22Rv1 (cell line): ENCODE results near the gene CLINT1.

Experiments
- H3K27ac ChIP-seq: fragments of 450-650 bp; 2 replicates; pipeline ENCODE4 v1.5.1; 2017
- CTCF ChIP-seq: fragments of 450-650 bp; IDR thresholded peaks from 2 replicates; pipeline ENCODE4 v1.5.1; 2017; ENCODE audit warnings: mild to moderate bottlenecking
- ZFX ChIP-seq: fragments of 450-650 bp; IDR thresholded peaks from 2 replicates; pipeline ENCODE4 v1.6.1; 2017; ENCODE audit warnings: antibody characterized with exemption, borderline replicate concordance

Gene CLINT1

GRCh38 chr5:157827423-157827822 is 31.5 kb downstream of the CLINT1 start:
- no peak overlapping the region for H3K27ac ChIP-seq
- TF ChIP-seq CTCF (no peak), ZFX (no peak)

GRCh38 chr5:157823655-157824054 is 35.3 kb downstream of the CLINT1 start:
- no peak overlapping the region for H3K27ac ChIP-seq
- TF ChIP-seq ZFX, result no peak
- no peak for TF ChIP-seq CTCF

DNA sequence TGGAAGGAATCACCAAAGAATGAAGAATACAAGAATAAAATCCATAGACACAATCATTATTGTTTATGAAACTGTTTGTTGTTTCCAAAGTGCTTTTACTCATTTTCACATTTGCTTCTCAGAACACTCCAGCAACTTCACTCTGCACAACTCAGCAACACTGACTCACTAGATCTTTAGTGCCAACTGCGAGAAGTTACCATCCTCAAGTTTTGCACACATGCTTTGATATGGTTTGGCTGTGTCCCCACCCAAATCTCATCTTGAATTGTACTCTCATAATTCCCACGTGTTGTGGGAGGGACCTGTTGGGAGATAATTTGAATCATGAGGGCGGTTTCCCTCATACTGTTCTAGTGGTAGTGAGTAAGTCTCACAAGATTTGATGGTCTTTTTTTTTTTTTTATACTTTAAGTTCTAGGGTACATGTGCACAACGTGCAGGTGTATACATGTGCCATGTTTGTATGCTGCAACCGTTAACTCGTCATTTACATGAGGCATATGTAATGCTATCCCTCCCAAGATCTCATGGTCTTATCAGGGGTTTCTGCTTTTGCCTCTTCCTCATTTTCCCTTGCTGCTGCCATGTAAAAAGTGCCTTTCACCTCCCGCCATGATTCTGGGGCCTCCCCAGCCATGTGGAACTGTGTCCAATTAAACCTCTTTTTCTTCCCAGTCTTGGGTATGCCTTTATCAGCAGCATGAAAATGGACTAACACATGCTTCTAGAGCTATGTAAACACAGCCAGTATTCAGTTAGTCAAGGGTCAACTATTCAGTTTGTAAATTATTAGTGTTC is 36.9 kb downstream of the CLINT1 start:
- H3K27ac ChIP-seq, result no peak overlapping the region
- TF ChIP-seq CTCF (no peak), ZFX (no peak)

- H3K27ac ChIP-seq, result no peak overlapping the region
- no peak for TF ChIP-seq CTCF
- no peak for TF ChIP-seq ZFX
Observed at GRCh38 chr5:157821405-157821804, 37.5 kb downstream of the CLINT1 start.

GRCh38 chr5:157820593-157821252 is 38.2 kb downstream of the CLINT1 start:
- TF ChIP-seq CTCF (peak; percentile 77), ZFX (no peak)
- H3K27ac ChIP-seq, result no peak overlapping the region

GRCh38 chr5:157819502-157820115 is 39.3 kb downstream of the CLINT1 start:
- H3K27ac ChIP-seq, result no peak overlapping the region
- TF ChIP-seq ZFX (no peak), CTCF (no peak)

DNA sequence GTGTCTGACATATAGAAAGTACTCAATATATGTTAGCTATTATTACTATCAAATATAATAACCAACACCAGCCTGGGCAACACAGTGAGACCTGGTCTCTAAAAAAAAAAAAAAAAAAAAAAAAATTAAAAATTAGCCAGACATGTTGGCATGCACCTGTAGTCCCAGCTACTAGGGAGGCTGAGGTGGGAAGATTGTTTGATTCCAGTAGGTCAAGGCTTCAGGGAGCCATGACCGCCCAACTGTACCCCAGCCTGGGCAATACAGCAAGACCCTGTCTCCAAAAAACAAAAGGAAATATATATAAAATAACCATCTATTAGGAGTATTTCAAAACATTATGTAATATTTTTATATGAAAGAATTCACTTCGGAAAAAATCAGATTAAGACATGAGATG is 40.6 kb downstream of the CLINT1 start:
- no peak overlapping the region for H3K27ac ChIP-seq
- TF ChIP-seq CTCF (no peak), ZFX (no peak)
